HuH-7.5 (cell line): Measurements from ENCODE around the gene ENDOU.

ENCODE experiments used
- DNase-seq: peaks from one replicate; pipeline ENCODE4 v3.0.0; 2011; ENCODE audit warnings: low spot score

Gene ENDOU

GRCh38 chr12:47744005-47744651 is 18.8 kb upstream of the ENDOU start:
- peak; percentile 86 for DNase-seq

GRCh38 chr12:47743311-47743860 is 18.1 kb upstream of the ENDOU start:
- DNase-seq, result no peak

GRCh38 chr12:47742253-47742825 is 17.0 kb upstream of the ENDOU start:
- peak; percentile 67 for DNase-seq

GRCh38 chr12:47741340-47741703 is 16.0 kb upstream of the ENDOU start:
- no peak for DNase-seq

GRCh38 chr12:47740606-47741339 is 15.5 kb upstream of the ENDOU start:
- DNase-seq, result no peak

GRCh38 chr12:47739979-47740378 is 14.7 kb upstream of the ENDOU start:
- no peak for DNase-seq

GRCh38 chr12:47739297-47739696 is 14.0 kb upstream of the ENDOU start:
- DNase-seq, result no peak

- DNase-seq, result no peak
These were observed 12.8 kb upstream of the ENDOU start for GRCh38 chr12:47737936-47738594.

GRCh38 chr12:47736877-47737676 is 11.8 kb upstream of the ENDOU start:
- no peak for DNase-seq

- DNase-seq, result no peak
These were observed 10.9 kb upstream of the ENDOU start for GRCh38 chr12:47736216-47736615.

- DNase-seq, result no peak
These were observed 10.4 kb upstream of the ENDOU start for GRCh38 chr12:47735649-47736048.

GRCh38 chr12:47734725-47735480 is 9.6 kb upstream of the ENDOU start:
- DNase-seq, result no peak

- DNase-seq, result no peak
These were observed 7.9 kb upstream of the ENDOU start for GRCh38 chr12:47733142-47733541.

GRCh38 chr12:47732504-47732903 is 7.2 kb upstream of the ENDOU start:
- DNase-seq, result no peak

GRCh38 chr12:47731723-47732122 is 6.4 kb upstream of the ENDOU start:
- no peak for DNase-seq

- DNase-seq, result no peak
These were observed 5.1 kb upstream of the ENDOU start for GRCh38 chr12:47730341-47730744.

GRCh38 chr12:47729233-47729632 is 3.9 kb upstream of the ENDOU start:
- no peak for DNase-seq

- no peak for DNase-seq
These were observed 603 bp upstream of the ENDOU start for GRCh38 chr12:47725893-47726292.

GRCh38 chr12:47722941-47723631 is 2.2 kb downstream of the ENDOU start:
- DNase-seq, result no peak

- no peak for DNase-seq
These were observed 3.0 kb downstream of the ENDOU start for GRCh38 chr12:47722136-47722834.
